BJ (cell line): ENCODE results near the gene ST6GALNAC4. TPM values are rescaled to one million over a fixed set of nuclear protein-coding genes. Genes with fewer than 3 reads are reported as not detected.
"Not testable (repeated sequence)": the region's sequence is repeated elsewhere in the genome, so short reads cannot be mapped to it uniquely, and the experiment has no call there.

ENCODE experiments used
- CTCF ChIA-PET: fragments of 350-600 bp; formaldehyde crosslinking; extraction: SDS; loops from one replicate; lab custom pipeline; 2021; ENCODE audit warnings: antibody characterized with exemption, inconsistent platforms; lab: Yijun Ruan, JAX
- POLR2A ChIA-PET: fragments of 300-600 bp; sonication (Branson Sonifier 250); formaldehyde crosslinking; extraction: SDS; loops from one replicate; lab custom pipeline; 2021; ENCODE audit warnings: antibody characterized with exemption; lab: Charles Lee
- DNase-seq: peaks from one replicate; pipeline ENCODE4 v3.0.0-alpha.2; 2011; ENCODE audit warnings: low read depth
- H3K27me3 ChIP-seq: 2 replicates; pipeline ENCODE4 v1.6.0; 2011; ENCODE audit warnings: low read length; ENCODE audit not compliant: control insufficient read depth, insufficient read depth
- H3K36me3 ChIP-seq: 2 replicates; pipeline ENCODE4 v1.5.1; 2011; ENCODE audit warnings: low read length; ENCODE audit not compliant: control insufficient read depth, insufficient read depth
- H3K4me3 ChIP-seq: 2 replicates; pipeline ENCODE4 v1.5.1; 2011; ENCODE audit warnings: low read depth, mild to moderate bottlenecking, control low read depth, low read length
- CTCF ChIP-seq: IDR thresholded peaks from 2 replicates; pipeline ENCODE4 v1.5.1; 2011; ENCODE audit warnings: low read depth, mild to moderate bottlenecking, control low read depth, inconsistent platforms, low read length, moderate library complexity; ENCODE audit not compliant: insufficient read depth
- polyA plus RNA-seq: library from polyadenylated mRNA; depleted of rRNA; stranded (reverse); fragments of >200 nt; gene quantifications from 2 replicates; pipeline ENCODE4 v1.2.3, GENCODE V29; 2011

The ST6GALNAC4 gene
- polyA plus RNA-seq, 1 experiment, result 35.5 TPM

DNA sequence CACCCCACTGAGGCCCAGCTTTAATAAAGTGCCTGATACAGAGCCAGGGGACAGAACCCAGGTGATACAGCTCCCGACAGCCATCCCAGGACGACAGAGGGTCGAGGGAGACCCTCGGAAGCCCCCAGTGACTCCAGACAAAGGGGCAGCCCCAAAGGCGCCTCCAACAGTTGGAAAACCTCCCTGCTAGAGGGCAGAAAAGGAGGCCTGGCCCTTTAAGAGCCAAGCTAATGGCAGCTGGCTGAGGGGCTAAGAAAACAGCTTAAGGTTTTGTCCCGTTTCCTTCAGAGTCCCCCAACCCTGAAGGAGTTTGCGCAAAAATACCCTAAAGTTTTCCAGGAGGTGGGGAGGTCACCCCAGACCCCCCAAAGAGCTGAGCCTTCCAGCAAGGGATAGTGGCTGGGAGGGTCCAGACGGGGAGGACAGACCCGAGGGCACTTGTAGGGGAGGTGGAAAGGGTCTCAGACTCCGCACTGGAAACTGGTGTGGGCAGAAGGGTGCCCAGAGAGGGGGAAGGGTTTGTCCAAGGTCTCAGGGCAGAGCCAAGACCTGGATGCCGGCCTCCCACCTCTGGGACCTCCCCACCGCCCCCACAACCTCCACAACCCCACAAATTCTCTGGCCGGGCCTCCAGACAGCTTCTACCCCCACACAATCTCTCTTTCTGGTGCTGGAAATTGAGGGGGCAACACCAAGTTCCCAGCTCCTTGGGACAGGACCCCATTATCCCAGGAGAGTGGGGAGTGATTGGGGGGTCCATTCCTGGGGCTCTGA is 31.1 kb downstream of the ST6GALNAC4 start:
- Histone ChIP-seq H3K36me3 (peaks cover 33% of the 10 kb centered on the region), H3K4me3 (no peak overlapping the region), H3K27me3 (no peaks in the 10 kb centered on the region)
- ChIA-PET CTCF (no interaction called here), POLR2A (no interaction called here)
- DNase-seq, result no peak
- no peak for TF ChIP-seq CTCF

DNA sequence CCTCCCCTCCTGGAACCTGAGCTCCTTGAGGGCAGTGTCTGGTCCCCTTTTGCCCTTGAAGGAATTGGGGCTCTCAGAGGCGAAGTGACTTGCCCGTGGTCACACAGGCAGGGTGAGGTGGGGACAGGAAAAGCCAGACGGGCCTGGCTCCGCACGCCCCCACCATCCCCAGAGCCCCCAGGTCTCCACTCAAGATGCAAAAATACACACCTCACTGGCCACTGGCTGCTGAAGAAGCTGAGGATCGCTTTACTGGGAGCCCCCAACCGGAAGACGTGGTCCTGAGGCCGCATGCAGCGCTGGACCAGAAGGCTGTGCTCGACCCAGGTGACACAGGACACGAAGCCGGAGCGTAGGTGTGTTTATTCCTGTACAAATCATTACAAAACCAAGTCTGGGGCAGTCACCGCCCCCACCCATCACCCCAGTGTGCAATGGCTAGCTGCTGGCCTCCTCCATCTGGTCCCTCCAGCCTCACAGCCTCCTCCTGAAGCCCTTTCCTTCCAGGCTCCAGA is 31.8 kb downstream of the ST6GALNAC4 start:
- POLR2A ChIA-PET, result no interaction called here
- CTCF ChIA-PET, result no interaction called here
- no peaks in the 10 kb centered on the region for H3K27me3 ChIP-seq
- H3K4me3 ChIP-seq, result no peak overlapping the region
- DNase-seq, result no peak
- H3K36me3 ChIP-seq, result peaks cover 26% of the 10 kb centered on the region
- TF ChIP-seq CTCF, result no peak

GRCh38 chr9:127884427-127884911 is 32.4 kb downstream of the ST6GALNAC4 start:
- Histone ChIP-seq H3K4me3 (no peak overlapping the region), H3K36me3 (peaks cover 25% of the 10 kb centered on the region), H3K27me3 (no peaks in the 10 kb centered on the region)
- ChIA-PET POLR2A (no interaction called here), CTCF (no interaction called here)
- TF ChIP-seq CTCF, result no peak
- DNase-seq, result no peak

DNA sequence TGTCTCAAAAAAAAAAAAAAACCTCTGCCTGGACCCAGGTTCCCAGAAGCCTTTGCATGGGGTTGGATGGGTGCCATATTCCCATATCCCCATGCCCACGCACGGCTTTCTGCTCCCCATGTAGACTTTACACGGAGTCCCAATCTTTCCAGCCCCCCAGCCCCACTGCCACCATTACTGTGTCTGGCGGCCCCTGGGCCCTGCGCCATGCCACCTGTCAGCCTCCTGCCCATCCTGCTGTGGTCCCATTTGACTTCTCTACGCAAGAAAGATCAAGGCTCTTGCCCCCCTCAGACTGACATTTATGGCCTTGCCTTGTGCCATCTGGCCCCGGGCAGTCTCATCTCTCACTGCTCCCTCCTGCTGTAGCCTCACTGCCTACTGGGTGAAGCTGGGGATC is 32.9 kb downstream of the ST6GALNAC4 start:
- Histone ChIP-seq H3K4me3 (no peak overlapping the region), H3K27me3 (no peaks in the 10 kb centered on the region), H3K36me3 (peaks cover 25% of the 10 kb centered on the region)
- DNase-seq, result no peak
- no peak for TF ChIP-seq CTCF
- POLR2A ChIA-PET, result no interaction called here
- CTCF ChIA-PET, result interaction anchor here (0.9 kb wide), 1 partner anchor 14 kb away, joined by 3 read pairs; no protein-coding TSS in a partner anchor

DNA sequence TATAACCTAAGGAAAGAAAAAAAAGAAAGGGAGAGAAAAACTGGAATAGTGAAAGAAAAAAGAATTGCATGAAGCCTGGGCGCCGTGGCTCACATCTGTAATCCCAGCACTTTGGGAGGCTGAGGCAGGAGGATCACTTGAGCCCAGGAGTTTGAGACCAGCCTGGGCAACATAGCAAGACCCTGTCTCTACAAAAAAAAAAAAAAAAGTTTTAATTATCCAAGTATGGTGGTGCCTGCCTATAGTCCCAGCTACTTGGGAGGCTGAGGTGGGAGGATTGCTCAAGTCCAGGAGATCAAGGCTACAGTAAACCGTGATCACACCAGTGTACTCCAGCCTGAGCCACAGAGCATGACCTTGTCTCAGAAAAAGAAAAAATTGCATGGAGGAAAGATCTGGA is 35.1 kb downstream of the ST6GALNAC4 start:
- H3K27me3 ChIP-seq, DNase-seq, H3K4me3 ChIP-seq: not testable (repeated sequence)
- CTCF ChIA-PET, result interaction anchor here (1.3 kb wide), 2 partner anchors 15 to 147 kb away, joined by 3 to 4 read pairs; partner anchors contain the start of gene TOR2A
- peaks cover 17% of the 10 kb centered on the region for H3K36me3 ChIP-seq
- POLR2A ChIA-PET, result interaction anchor here (0.6 kb wide), 1 partner anchor 11 kb away, joined by 3 read pairs; no protein-coding TSS in a partner anchor
